ENCODE measurements around the gene ADPGK.
"Not testable (repeated sequence)": the region's sequence is repeated elsewhere in the genome, so short reads cannot be mapped to it uniquely, and the experiment has no call there.

The ADPGK gene

GRCh38 chr15:72818632-72819031, 35.1 kb upstream of the ADPGK start:
- TF ChIP-seq CTCF (IDR thresholded peaks at IDR 0.05; ENCODE audit: low read depth, low read length): no peak
- DNase-seq (ENCODE audit: extremely low read depth, low read depth): no peak

- DNase-seq (ENCODE audit: extremely low read depth, low read depth): no peak
- no peak for TF ChIP-seq CTCF (IDR thresholded peaks at IDR 0.05; ENCODE audit: low read depth, low read length)
Measured at GRCh38 chr15:72813345-72814004, 29.9 kb upstream of the ADPGK start.

GRCh38 chr15:72809329-72809728, 25.8 kb upstream of the ADPGK start:
- TF ChIP-seq CTCF (IDR thresholded peaks at IDR 0.05; ENCODE audit: low read depth, low read length): no peak
- DNase-seq (ENCODE audit: extremely low read depth, low read depth): no peak

GRCh38 chr15:72807346-72807745, 23.8 kb upstream of the ADPGK start:
- not testable (repeated sequence) for DNase-seq (ENCODE audit: extremely low read depth, low read depth)

- no peak for TF ChIP-seq CTCF (IDR thresholded peaks at IDR 0.05; ENCODE audit: low read depth, low read length)
- no peak for DNase-seq (ENCODE audit: extremely low read depth, low read depth)
Measured at GRCh38 chr15:72803006-72803405, 19.4 kb upstream of the ADPGK start.

GRCh38 chr15:72801590-72802325, 18.2 kb upstream of the ADPGK start:
- DNase-seq (ENCODE audit: extremely low read depth, low read depth): no peak
- TF ChIP-seq CTCF (IDR thresholded peaks at IDR 0.05; ENCODE audit: low read depth, low read length): no peak

GRCh38 chr15:72800833-72801481, 17.4 kb upstream of the ADPGK start:
- no peak for DNase-seq (ENCODE audit: extremely low read depth, low read depth)
- no peak for TF ChIP-seq CTCF (IDR thresholded peaks at IDR 0.05; ENCODE audit: low read depth, low read length)

Measured in AG09319 (cell line).